ENCODE measurements around the gene SND1. TPM values are rescaled to one million over a fixed set of nuclear protein-coding genes. Genes with fewer than 3 reads are reported as not detected.

Gene SND1
- total RNA-seq, 1 donor, result 202 TPM

GRCh38 chr7:128119036-128119435 is 467.0 kb downstream of the SND1 start:
- no peak for TF ChIP-seq CTCF (IDR thresholded peaks at IDR 0.05; ENCODE audit: insufficient read depth, low read length)
- no peak overlapping the region for H3K4me3 ChIP-seq (ENCODE audit: low read depth, low read length)
- no peak for DNase-seq (ENCODE audit: low read depth)

GRCh38 chr7:128120116-128120515 is 468.1 kb downstream of the SND1 start:
- TF ChIP-seq CTCF (IDR thresholded peaks at IDR 0.05; ENCODE audit: insufficient read depth, low read length), result no peak
- DNase-seq (ENCODE audit: low read depth), result no peak
- H3K4me3 ChIP-seq (ENCODE audit: low read depth, low read length), result no peak overlapping the region

- no peak overlapping the region for H3K4me3 ChIP-seq (ENCODE audit: low read depth, low read length)
- DNase-seq (ENCODE audit: low read depth), result no peak
- no peak for TF ChIP-seq CTCF (IDR thresholded peaks at IDR 0.05; ENCODE audit: insufficient read depth, low read length)
Observed at GRCh38 chr7:128120976-128121490, 469.0 kb downstream of the SND1 start.

GRCh38 chr7:128121711-128122530 is 469.9 kb downstream of the SND1 start:
- TF ChIP-seq CTCF (IDR thresholded peaks at IDR 0.05; ENCODE audit: insufficient read depth, low read length), result no peak
- peak; percentile 51 for DNase-seq (ENCODE audit: low read depth)
- peak overlapping the region; percentile 53 for H3K4me3 ChIP-seq (ENCODE audit: low read depth, low read length)

- TF ChIP-seq CTCF (IDR thresholded peaks at IDR 0.05; ENCODE audit: insufficient read depth, low read length), result no peak
- no peak for DNase-seq (ENCODE audit: low read depth)
- H3K4me3 ChIP-seq (ENCODE audit: low read depth, low read length), result no peak overlapping the region
Observed at GRCh38 chr7:128122576-128123290, 470.7 kb downstream of the SND1 start.

GRCh38 chr7:128123291-128124037 is 471.5 kb downstream of the SND1 start:
- DNase-seq (ENCODE audit: low read depth), result no peak
- no peak for TF ChIP-seq CTCF (IDR thresholded peaks at IDR 0.05; ENCODE audit: insufficient read depth, low read length)
- no peak overlapping the region for H3K4me3 ChIP-seq (ENCODE audit: low read depth, low read length)
